Activated naive CD8-positive, alpha-beta T cell treated with anti-CD3 and anti-CD28 coated beads, Interleukin-2, amount 10 ng/mL, durations not matched to agents 7 days and 5 days (primary cell): ENCODE data around the gene FGFBP1. TPM values are rescaled to one million over a fixed set of nuclear protein-coding genes. Genes with fewer than 3 reads are reported as not detected.
"Not testable (repeated sequence)": the region's sequence is repeated elsewhere in the genome, so short reads cannot be mapped to it uniquely, and the experiment has no call there.

Source experiments
- ATAC-seq: fragments of 150-1000 bp; cut with Tn5 transposase; one replicate; pipeline ENCODE4 v1.10.0; 2021; ENCODE audit warnings: low read depth, moderate library complexity
- POLR2A ChIA-PET: fragments of 350-600 bp; sonication (Branson Sonifier 250); formaldehyde crosslinking; loops from one replicate; lab custom pipeline; 2021; ENCODE audit warnings: antibody characterized with exemption; lab: Charles Lee
- DNase-seq: peaks from one replicate; pipeline ENCODE4 v3.0.0; 2021
- H3K27ac Mint-ChIP-seq: one replicate; pipeline ENCODE4 v1.8.0; 2022; ENCODE audit warnings: mild to moderate bottlenecking, mixed read lengths
- H3K27me3 Mint-ChIP-seq: one replicate; pipeline ENCODE4 v1.8.0; 2022; ENCODE audit warnings: mild to moderate bottlenecking, moderate library complexity, mixed read lengths
- H3K36me3 Mint-ChIP-seq: one replicate; pipeline ENCODE4 v1.8.0; 2021; ENCODE audit warnings: mild to moderate bottlenecking, mixed read lengths
- H3K4me1 Mint-ChIP-seq: one replicate; pipeline ENCODE4 v1.8.0; 2021; ENCODE audit warnings: mixed read lengths
- H3K4me3 Mint-ChIP-seq: one replicate; pipeline ENCODE4 v1.8.0; 2022; ENCODE audit warnings: mild to moderate bottlenecking, moderate library complexity, mixed read lengths
- H3K9me3 Mint-ChIP-seq: one replicate; pipeline ENCODE4 v1.8.0; 2021; ENCODE audit warnings: mixed read lengths
- total RNA-seq, 2 experiments: library from RNA; stranded (reverse); gene quantifications; one replicate each; pipeline ENCODE4 v1.2.3, GENCODE V29; 2021

Gene FGFBP1
- total RNA-seq, 2 experiments from 2014 or later, result not detected

GRCh38 chr4:15935504-15936402 lies 2.8 kb downstream of the FGFBP1 start:
- Mint-ChIP-seq H3K27me3 (peaks cover 4% of the 10 kb centered on the region), H3K27ac (no peak overlapping the region), H3K36me3 (no peaks in the 10 kb centered on the region), H3K9me3 (no peaks in the 10 kb centered on the region), H3K4me3 (no peak overlapping the region), H3K4me1 (peaks cover 3% of the 10 kb centered on the region)
- DNase-seq (no peak), ATAC-seq (no peak)
- POLR2A ChIA-PET, result no interaction called here

- Mint-ChIP-seq H3K27me3 (peaks cover 4% of the 10 kb centered on the region), H3K36me3 (no peaks in the 10 kb centered on the region), H3K4me1 (peaks cover 5% of the 10 kb centered on the region), H3K4me3 (no peak overlapping the region), H3K9me3 (no peaks in the 10 kb centered on the region), H3K27ac (no peak overlapping the region)
- no peak for DNase-seq
- ATAC-seq, result no peak
- POLR2A ChIA-PET, result interaction anchor here (0.6 kb wide), 1 partner anchor 38 kb away, joined by 3 read pairs; no protein-coding TSS in a partner anchor
These were observed 4.3 kb downstream of the FGFBP1 start for GRCh38 chr4:15934259-15934658.

DNA sequence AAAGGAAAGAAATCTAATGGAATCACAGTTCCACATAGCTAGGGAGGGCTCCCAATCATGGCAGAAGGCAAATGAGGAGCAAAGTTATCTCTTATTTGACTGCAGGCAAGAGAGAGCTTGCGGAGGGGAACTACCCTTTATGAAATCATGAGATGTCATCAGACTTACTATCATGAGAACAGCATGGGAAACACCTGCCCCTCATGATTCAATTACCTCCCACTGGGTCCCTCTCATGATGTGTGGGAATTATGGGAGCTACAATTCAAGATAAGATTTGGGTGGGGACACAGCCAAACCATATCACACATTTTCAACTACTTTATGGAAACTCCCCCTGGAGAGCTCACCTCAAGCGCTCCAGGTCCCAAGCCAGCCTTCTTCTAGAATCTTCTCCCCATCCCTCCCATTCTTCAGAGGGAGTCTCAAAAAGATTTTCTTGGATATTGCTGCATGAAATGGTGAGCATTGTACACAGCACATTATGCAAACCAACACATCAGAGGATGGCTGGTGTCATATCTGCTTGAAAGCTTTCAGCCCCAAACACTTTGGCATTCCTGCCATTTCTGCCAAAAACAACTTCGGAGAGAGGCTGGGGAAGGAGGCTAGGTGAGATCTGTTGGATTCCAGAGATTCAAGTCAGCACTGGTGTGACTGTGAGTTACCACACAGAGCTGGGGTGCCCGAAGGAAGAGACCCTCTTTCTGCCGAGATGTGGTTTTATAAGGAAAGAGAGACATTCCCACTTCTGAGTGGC lies 6.9 kb downstream of the FGFBP1 start:
- Mint-ChIP-seq H3K27me3 (peaks cover 7% of the 10 kb centered on the region), H3K36me3 (no peaks in the 10 kb centered on the region), H3K4me1 (peaks cover 2% of the 10 kb centered on the region), H3K27ac (no peak overlapping the region), H3K9me3 (no peaks in the 10 kb centered on the region), H3K4me3 (no peak overlapping the region)
- POLR2A ChIA-PET, result no interaction called here
- ATAC-seq (no peak), DNase-seq (no peak)

DNA sequence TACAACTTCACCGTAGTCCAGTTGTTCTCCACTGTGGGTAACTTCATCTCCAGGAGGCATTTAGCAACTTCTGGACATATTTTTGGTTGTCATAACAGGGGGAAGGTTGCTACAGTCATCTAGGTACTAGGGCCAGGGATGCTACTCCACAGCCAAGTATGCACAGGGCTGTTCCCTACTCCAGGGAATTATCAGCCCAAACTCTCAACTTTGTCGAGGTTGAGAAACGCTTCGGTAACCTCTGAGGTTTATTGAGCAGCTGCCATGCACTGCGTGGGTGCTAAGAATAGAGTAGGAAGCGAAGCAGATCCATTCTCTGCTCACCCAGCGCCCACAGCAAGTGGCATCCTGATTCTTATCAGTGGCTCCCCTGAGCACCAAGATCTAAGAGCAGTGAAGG lies 8.2 kb downstream of the FGFBP1 start:
- Mint-ChIP-seq H3K27ac (no peak overlapping the region), H3K4me3 (no peak overlapping the region), H3K27me3 (peaks cover 10% of the 10 kb centered on the region), H3K4me1 (peaks cover 2% of the 10 kb centered on the region), H3K9me3 (no peaks in the 10 kb centered on the region), H3K36me3 (no peaks in the 10 kb centered on the region)
- ATAC-seq (no peak), DNase-seq (no peak)
- POLR2A ChIA-PET, result no interaction called here

- H3K4me1 Mint-ChIP-seq, result peaks cover 2% of the 10 kb centered on the region
- no peaks in the 10 kb centered on the region for H3K9me3 Mint-ChIP-seq
- H3K36me3 Mint-ChIP-seq, result no peaks in the 10 kb centered on the region
- POLR2A ChIA-PET, result no interaction called here
- no peak for ATAC-seq
- peaks cover 10% of the 10 kb centered on the region for H3K27me3 Mint-ChIP-seq
- DNase-seq, result no peak
- H3K27ac Mint-ChIP-seq, result no peak overlapping the region
- H3K4me3 Mint-ChIP-seq, result no peak overlapping the region
These were observed 9.0 kb downstream of the FGFBP1 start for GRCh38 chr4:15929540-15929939.

GRCh38 chr4:15928883-15929282 lies 9.7 kb downstream of the FGFBP1 start:
- Mint-ChIP-seq H3K27ac (no peak overlapping the region), H3K9me3 (no peaks in the 10 kb centered on the region), H3K27me3 (peaks cover 14% of the 10 kb centered on the region), H3K4me1 (peaks cover 2% of the 10 kb centered on the region), H3K36me3 (no peaks in the 10 kb centered on the region), H3K4me3 (no peak overlapping the region)
- POLR2A ChIA-PET, result no interaction called here
- no peak for ATAC-seq
- no peak for DNase-seq

GRCh38 chr4:15926486-15926885 lies 12.1 kb downstream of the FGFBP1 start:
- no peaks in the 10 kb centered on the region for H3K36me3 Mint-ChIP-seq
- POLR2A ChIA-PET, result no interaction called here
- ATAC-seq (no peak), DNase-seq (no peak)
- H3K27me3 Mint-ChIP-seq, result peaks cover 29% of the 10 kb centered on the region
- no peak overlapping the region for H3K27ac Mint-ChIP-seq
- H3K4me3 Mint-ChIP-seq, result no peak overlapping the region
- peaks cover 3% of the 10 kb centered on the region for H3K4me1 Mint-ChIP-seq
- no peaks in the 10 kb centered on the region for H3K9me3 Mint-ChIP-seq

GRCh38 chr4:15925830-15926229 lies 12.7 kb downstream of the FGFBP1 start:
- H3K4me1 Mint-ChIP-seq, result peaks cover 3% of the 10 kb centered on the region
- DNase-seq (no peak), ATAC-seq (no peak)
- POLR2A ChIA-PET, result no interaction called here
- no peak overlapping the region for H3K4me3 Mint-ChIP-seq
- peaks cover 28% of the 10 kb centered on the region for H3K27me3 Mint-ChIP-seq
- H3K9me3 Mint-ChIP-seq, result no peaks in the 10 kb centered on the region
- H3K27ac Mint-ChIP-seq, result no peak overlapping the region
- no peaks in the 10 kb centered on the region for H3K36me3 Mint-ChIP-seq

- no peaks in the 10 kb centered on the region for H3K36me3 Mint-ChIP-seq
These were observed 17.0 kb downstream of the FGFBP1 start for GRCh38 chr4:15921592-15921932.

GRCh38 chr4:15920723-15921591 lies 17.6 kb downstream of the FGFBP1 start:
- Mint-ChIP-seq H3K27ac (no peak overlapping the region), H3K9me3 (no peaks in the 10 kb centered on the region), H3K36me3 (no peaks in the 10 kb centered on the region), H3K4me3 (no peak overlapping the region), H3K27me3 (peaks cover 41% of the 10 kb centered on the region), H3K4me1 (peaks cover 2% of the 10 kb centered on the region)
- POLR2A ChIA-PET, result no interaction called here
- DNase-seq (no peak), ATAC-seq (no peak)

More at GRCh38 chr4:15921592-15921932, 17.0 kb downstream of the FGFBP1 start:
- ATAC-seq (no peak), DNase-seq (no peak)
- H3K4me1 Mint-ChIP-seq, result peaks cover 2% of the 10 kb centered on the region
- H3K27ac Mint-ChIP-seq, result no peak overlapping the region
- peaks cover 41% of the 10 kb centered on the region for H3K27me3 Mint-ChIP-seq
- no peak overlapping the region for H3K4me3 Mint-ChIP-seq
- H3K9me3 Mint-ChIP-seq, result no peaks in the 10 kb centered on the region
- POLR2A ChIA-PET, result no interaction called here

DNA sequence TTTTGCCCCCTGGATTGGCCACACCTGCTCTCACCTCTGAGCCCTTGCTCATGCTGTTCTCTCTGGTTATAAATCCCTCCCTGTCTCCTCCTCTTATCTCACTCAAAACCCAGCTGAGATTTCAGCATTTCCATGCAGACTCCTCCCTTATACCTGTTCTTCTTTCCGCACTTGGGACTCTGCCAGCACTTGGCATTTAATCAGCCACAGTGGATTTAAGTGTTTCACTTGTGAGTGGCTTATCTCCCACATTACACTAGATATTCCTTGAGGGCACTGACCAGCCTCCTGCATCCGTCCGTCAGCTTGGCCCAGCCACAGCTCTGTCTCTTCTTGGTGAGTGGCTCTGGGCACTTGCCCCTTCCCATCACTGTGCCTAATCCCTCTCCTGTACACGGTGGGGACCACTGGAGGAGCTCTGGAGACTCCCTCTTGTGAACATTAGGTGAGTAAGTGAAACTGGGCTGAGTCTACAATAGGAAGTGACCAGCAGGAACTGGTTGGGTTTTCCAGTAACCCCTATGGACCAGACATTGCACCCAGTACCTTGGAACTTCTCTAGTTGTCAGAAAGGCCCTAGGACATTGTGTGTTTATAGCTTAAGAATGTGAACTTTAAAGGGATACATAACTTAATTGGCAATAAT lies 19.9 kb downstream of the FGFBP1 start:
- Mint-ChIP-seq H3K4me1 (peaks cover 9% of the 10 kb centered on the region), H3K27me3 (peaks cover 38% of the 10 kb centered on the region), H3K4me3 (no peak overlapping the region), H3K9me3 (peaks cover 2% of the 10 kb centered on the region), H3K27ac (no peak overlapping the region), H3K36me3 (no peaks in the 10 kb centered on the region)
- ATAC-seq (no peak), DNase-seq (no peak)
- POLR2A ChIA-PET, result no interaction called here

DNA sequence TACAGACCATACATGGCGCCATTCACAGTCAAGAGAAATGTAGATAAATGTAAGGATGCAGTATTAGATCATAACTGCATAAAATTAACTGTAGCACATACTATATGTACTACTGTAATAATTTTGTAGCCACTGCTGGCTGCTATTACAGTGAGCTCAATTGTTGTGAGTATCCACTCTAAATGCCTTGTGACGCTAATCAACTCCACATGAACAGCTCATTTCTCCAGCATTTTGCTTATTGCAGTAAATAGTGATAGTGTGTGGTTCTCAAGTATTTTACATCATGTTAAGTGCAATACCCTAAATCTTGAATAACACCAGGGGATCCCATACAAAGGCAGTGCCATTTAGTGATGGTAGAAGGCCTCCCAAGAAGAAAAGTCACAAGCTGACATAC lies 21.2 kb downstream of the FGFBP1 start:
- Mint-ChIP-seq H3K9me3 (peaks cover 2% of the 10 kb centered on the region), H3K36me3 (no peaks in the 10 kb centered on the region), H3K27ac (no peak overlapping the region), H3K4me3 (no peak overlapping the region), H3K4me1 (peaks cover 7% of the 10 kb centered on the region), H3K27me3 (peaks cover 34% of the 10 kb centered on the region)
- POLR2A ChIA-PET, result no interaction called here
- DNase-seq (no peak), ATAC-seq (no peak)

DNA sequence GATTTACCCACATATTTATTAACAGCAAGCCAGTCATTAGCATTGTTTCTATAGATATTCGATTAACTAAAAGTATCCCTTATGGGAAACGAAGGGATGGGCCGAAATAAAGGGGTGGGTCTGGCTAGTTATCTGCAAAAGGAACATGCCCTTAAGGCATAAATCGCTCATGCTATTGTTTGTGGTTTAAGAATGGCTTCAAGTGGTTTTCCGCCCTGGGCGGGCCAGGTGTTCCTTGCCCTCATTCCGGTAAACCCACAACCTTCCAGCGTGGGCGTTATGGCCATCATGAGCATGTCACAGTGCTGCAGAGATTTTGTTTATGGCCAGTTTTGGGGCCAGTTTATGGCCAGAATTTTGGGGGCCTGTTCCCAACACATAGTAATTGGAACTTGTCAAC lies 22.2 kb downstream of the FGFBP1 start:
- POLR2A ChIA-PET, H3K4me1 Mint-ChIP-seq, H3K36me3 Mint-ChIP-seq, H3K4me3 Mint-ChIP-seq, ATAC-seq, H3K9me3 Mint-ChIP-seq, H3K27ac Mint-ChIP-seq, DNase-seq: not testable (repeated sequence)
- H3K27me3 Mint-ChIP-seq, result peaks cover 25% of the 10 kb centered on the region
